GM10248 (cell line): ENCODE measurements around the gene HNRNPH2.

Experiments used
- CTCF ChIA-PET: fragments of 300-600 bp; sonication (Branson Sonifier 250); formaldehyde crosslinking; extraction: SDS; loops from one replicate; lab custom pipeline; 2021; ENCODE audit warnings: antibody characterized with exemption; lab: Yijun Ruan, JAX
- POLR2A ChIA-PET: fragments of 350-650 bp; sonication (Branson Sonifier 250); formaldehyde crosslinking; extraction: SDS; loops from one replicate; lab custom pipeline; 2020; ENCODE audit warnings: antibody characterized with exemption; lab: Yijun Ruan, JAX
- DNase-seq: peaks from one replicate; pipeline ENCODE4 v3.0.0; 2012; ENCODE audit errors: extremely low spot score
- TF ChIP-seq, protein P1 (sequence below): IDR thresholded peaks from 2 replicates; pipeline ENCODE4 v1.5.1; 2012; ENCODE audit warnings: mild to moderate bottlenecking, low read depth; ENCODE audit errors: extremely low read depth, missing control alignments, control extremely low read depth

Gene HNRNPH2

DNA sequence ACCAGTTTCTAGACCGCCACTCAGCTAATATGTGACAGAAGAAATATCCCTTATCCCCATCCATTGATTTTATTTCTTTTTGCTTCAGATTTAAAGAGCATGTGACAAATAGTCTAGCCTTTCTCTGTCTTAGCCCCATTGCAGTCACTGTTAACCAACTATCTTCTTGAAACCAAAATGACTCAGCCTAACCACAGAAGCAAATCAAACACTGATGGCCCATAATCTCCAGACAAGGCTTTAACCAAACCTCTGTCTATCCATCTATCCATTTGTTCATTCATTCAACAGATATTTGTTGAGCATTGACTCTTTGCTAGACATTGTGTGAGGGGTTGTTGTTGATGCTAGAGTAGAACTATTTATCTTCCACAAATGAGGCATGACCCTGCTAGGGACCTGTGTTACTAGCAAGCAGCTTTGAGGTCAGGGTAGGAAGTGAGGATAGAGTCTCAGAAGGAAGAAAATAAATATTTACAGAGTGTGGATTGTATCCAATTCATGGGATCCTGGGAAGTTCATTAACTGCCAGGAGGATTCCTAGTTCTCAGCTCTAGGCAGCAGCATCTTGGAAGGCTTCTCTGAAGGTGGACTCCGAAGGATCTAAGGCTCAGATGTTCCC lies 22.5 kb downstream of the HNRNPH2 start:
- ChIA-PET POLR2A (no interaction called here), CTCF (no interaction called here)
- TF ChIP-seq, protein P1, sequence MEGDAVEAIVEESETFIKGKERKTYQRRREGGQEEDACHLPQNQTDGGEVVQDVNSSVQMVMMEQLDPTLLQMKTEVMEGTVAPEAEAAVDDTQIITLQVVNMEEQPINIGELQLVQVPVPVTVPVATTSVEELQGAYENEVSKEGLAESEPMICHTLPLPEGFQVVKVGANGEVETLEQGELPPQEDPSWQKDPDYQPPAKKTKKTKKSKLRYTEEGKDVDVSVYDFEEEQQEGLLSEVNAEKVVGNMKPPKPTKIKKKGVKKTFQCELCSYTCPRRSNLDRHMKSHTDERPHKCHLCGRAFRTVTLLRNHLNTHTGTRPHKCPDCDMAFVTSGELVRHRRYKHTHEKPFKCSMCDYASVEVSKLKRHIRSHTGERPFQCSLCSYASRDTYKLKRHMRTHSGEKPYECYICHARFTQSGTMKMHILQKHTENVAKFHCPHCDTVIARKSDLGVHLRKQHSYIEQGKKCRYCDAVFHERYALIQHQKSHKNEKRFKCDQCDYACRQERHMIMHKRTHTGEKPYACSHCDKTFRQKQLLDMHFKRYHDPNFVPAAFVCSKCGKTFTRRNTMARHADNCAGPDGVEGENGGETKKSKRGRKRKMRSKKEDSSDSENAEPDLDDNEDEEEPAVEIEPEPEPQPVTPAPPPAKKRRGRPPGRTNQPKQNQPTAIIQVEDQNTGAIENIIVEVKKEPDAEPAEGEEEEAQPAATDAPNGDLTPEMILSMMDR: no peak
- DNase-seq: no peak

DNA sequence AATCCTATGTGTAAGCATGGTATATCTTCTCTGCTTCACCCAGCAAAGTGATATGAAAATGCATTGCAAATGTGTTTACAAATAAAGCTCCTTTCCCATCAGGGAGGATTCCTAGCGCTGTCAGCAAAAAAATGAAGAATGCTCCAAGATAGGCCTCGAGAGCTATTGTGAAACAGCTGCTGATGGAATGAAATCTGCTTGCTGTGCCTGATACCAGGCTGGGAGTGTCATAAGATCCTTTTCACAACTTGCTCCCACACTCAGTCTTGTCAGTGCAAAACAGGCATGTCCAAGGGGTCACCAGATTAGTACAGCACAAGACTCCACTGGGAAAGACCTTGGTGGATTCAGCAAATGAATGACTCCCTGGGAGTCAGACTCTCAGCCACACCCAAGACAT lies 34.1 kb downstream of the HNRNPH2 start:
- TF ChIP-seq, protein P1: no peak
- POLR2A ChIA-PET: no interaction called here
- CTCF ChIA-PET: no interaction called here
- DNase-seq: no peak

DNA sequence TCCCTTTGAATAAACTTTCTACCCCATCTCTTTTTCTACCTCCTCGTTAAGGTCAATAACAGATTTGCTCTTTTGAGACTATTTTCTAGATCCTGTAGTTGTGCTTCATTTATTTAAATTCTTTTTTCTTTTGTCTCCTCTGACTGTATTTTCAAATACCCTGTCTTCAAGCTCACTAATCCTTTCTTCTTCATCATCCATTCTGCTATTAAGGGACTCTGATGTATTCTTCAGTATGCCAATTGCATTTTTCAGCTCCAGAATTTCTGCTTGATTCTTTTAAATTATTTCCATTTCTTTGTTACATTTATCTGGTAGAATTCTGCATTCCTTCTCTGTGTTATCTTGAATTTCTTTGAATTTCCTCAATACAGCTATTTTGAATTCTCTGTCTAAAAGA lies 41.3 kb downstream of the HNRNPH2 start:
- POLR2A ChIA-PET: no interaction called here
- CTCF ChIA-PET: interaction anchor here (0.8 kb wide), 1 partner anchor 11 kb away, joined by 4 read pairs; no protein-coding TSS in a partner anchor
- TF ChIP-seq, protein P1: no peak
- no peak for DNase-seq

DNA sequence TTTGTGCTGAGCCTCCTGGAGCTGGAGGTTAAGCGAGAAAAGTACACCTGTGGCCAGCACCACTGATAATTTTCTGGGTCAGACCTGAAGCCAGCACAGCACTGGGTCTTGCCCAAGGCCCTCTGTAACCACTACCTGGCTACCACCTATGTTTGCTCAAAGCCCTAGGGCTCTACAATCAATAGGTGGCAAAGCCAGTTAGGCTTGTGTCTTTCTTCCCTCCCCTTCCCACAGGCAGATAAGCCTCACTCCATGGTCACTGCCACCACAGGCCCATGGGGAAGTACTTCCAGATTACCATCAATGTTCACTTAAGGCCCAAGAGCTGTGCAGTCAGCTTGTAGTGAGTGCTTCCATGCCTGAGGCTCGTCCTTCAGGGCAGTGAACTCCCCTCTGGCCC lies 42.1 kb downstream of the HNRNPH2 start:
- CTCF ChIA-PET: no interaction called here
- POLR2A ChIA-PET: no interaction called here
- DNase-seq: no peak
- TF ChIP-seq, protein P1: no peak

DNA sequence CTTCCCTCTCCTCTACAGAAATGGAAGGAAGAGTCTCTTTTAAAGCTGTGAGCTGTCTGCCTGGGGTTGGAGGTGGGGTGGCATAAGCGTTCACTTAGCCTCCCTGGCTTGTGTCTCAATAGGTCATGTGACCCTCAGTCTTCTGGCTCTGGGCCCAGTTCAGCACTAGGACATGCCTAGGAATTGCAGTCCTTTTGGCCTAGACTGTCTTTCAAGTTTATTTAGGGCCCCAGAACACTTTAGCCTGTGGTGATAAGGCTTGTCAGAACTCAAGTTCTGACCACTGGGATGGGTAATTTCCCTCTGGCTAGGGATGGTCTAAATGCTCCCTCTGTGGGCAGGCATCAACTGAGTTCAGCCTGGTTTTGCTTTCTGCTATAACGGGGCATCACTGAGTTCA lies 42.9 kb downstream of the HNRNPH2 start:
- TF ChIP-seq, protein P1: no peak
- CTCF ChIA-PET: no interaction called here
- POLR2A ChIA-PET: interaction anchor here (0.6 kb wide), 1 partner anchor 292 kb away, joined by 4 read pairs; no protein-coding TSS in a partner anchor
- DNase-seq: no peak

DNA sequence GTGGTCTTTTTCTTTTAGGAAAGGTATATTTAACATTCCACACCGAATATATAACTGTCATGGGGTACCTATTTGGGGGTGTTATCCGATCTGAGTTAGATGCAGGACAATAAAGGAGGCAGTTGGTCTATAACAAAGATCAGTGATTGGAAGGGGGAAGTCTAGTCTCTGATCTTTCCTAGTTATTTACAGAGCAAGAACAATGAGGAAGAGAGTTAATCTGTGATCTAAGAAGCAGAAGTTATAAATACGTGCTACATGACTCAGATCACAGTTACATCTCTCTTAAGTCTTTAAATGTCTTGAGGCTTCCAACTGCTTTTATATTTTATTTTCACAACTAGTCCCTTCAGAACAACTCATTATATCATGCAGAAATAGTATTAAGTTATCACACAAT lies 44.0 kb downstream of the HNRNPH2 start:
- TF ChIP-seq, protein P1: no peak
- DNase-seq: no peak
- POLR2A ChIA-PET: no interaction called here
- CTCF ChIA-PET: no interaction called here
